Liver (tissue), 9 donors: ENCODE data around the gene FMN1. TPM values are rescaled to one million over a fixed set of nuclear protein-coding genes. Genes with fewer than 3 reads are reported as not detected.

ENCODE experiments used
- DNase-seq: peaks from one replicate; pipeline ENCODE4 v3.0.0-alpha.2; 2017; ENCODE audit warnings: low spot score
- H3K27ac ChIP-seq, 2 donors: one replicate each; pipeline ENCODE4 v1.7.0; 2013; ENCODE audit warnings: inconsistent platforms in 2 of 2, low read length in 2 of 2, control low read depth in 1 of 2, low read depth in 1 of 2, mild to moderate bottlenecking in 1 of 2
- H3K27me3 ChIP-seq, 4 donors: one replicate each; pipeline versions ENCODE4 v1.6.1 to v1.7.0; 2013; ENCODE audit warnings: low read length in 3 of 4, inconsistent platforms in 1 of 4, mild to moderate bottlenecking in 1 of 4, moderate library complexity in 1 of 4; ENCODE audit not compliant: control insufficient read depth in 4 of 4, insufficient read depth in 4 of 4
- H3K36me3 ChIP-seq, 4 donors: one replicate each; pipeline versions ENCODE4 v1.6.1 to v1.7.0; 2013; ENCODE audit warnings: low read length in 3 of 4, mild to moderate bottlenecking in 3 of 4, low read depth in 1 of 4, moderate library complexity in 1 of 4; ENCODE audit not compliant: control insufficient read depth in 4 of 4, insufficient read depth in 3 of 4
- H3K4me1 ChIP-seq, 4 donors: one replicate each; pipeline versions ENCODE4 v1.6.1 to v1.7.0; 2013; ENCODE audit warnings: low read length in 3 of 4, mild to moderate bottlenecking in 3 of 4, moderate library complexity in 1 of 4; ENCODE audit not compliant: control insufficient read depth in 4 of 4, insufficient read depth in 4 of 4
- H3K4me3 ChIP-seq, 3 donors: one replicate each; pipeline versions ENCODE4 v1.6.1 to v1.7.0; 2013; ENCODE audit warnings: low read length in 3 of 3, control low read depth in 1 of 3, low read depth in 1 of 3, mild to moderate bottlenecking in 1 of 3
- H3K9ac ChIP-seq, 2 donors: one replicate each; pipeline ENCODE4 v1.7.0; 2013; ENCODE audit warnings: low read length in 2 of 2, mild to moderate bottlenecking in 2 of 2, moderate library complexity in 2 of 2, control low read depth in 1 of 2, low read depth in 1 of 2
- H3K9me3 ChIP-seq, 4 donors: one replicate each; pipeline versions ENCODE4 v1.6.1 to v1.7.0; 2013; ENCODE audit warnings: low read length in 3 of 4; ENCODE audit not compliant: control insufficient read depth in 4 of 4
- ATF3 ChIP-seq: IDR thresholded peaks from 2 replicates; pipeline ENCODE4 v1.6.1; 2016; ENCODE audit warnings: antibody characterized with exemption
- EGR1 ChIP-seq, 2 donors: IDR thresholded peaks; 2 replicates each; pipeline ENCODE4 v1.6.1; 2016 to 2018; ENCODE audit warnings: antibody characterized with exemption in 2 of 2, low read depth in 2 of 2
- FOXA1 ChIP-seq: IDR thresholded peaks from 2 replicates; pipeline ENCODE4 v1.6.1; 2016; ENCODE audit warnings: antibody characterized with exemption
- FOXA2 ChIP-seq: IDR thresholded peaks from 2 replicates; pipeline ENCODE4 v1.6.1; 2016; ENCODE audit warnings: antibody characterized with exemption
- GABPA ChIP-seq, 2 donors: IDR thresholded peaks in 1 of 2; conservative IDR thresholded peaks in 1 of 2; 2 replicates each; pipeline ENCODE4 v1.6.1; 2016; ENCODE audit warnings: antibody characterized with exemption in 2 of 2, mild to moderate bottlenecking in 1 of 2, moderate library complexity in 1 of 2
- HNF4A ChIP-seq, 2 donors: conservative IDR thresholded peaks; 2 replicates each; pipeline ENCODE4 v1.6.1; 2016; ENCODE audit warnings: antibody characterized with exemption in 2 of 2, mild to moderate bottlenecking in 2 of 2
- HNF4G ChIP-seq: IDR thresholded peaks from 2 replicates; pipeline ENCODE4 v1.6.1; 2016; ENCODE audit warnings: antibody characterized with exemption
- JUND ChIP-seq, 2 donors: IDR thresholded peaks; 2 replicates each; pipeline ENCODE4 v1.6.1; 2016; ENCODE audit warnings: antibody characterized with exemption in 2 of 2
- MAX ChIP-seq: IDR thresholded peaks from 2 replicates; pipeline ENCODE4 v1.6.1; 2016; ENCODE audit warnings: antibody characterized with exemption
- RAD21 ChIP-seq, 2 donors: IDR thresholded peaks; 2 replicates each; pipeline ENCODE4 v1.6.1; 2016; ENCODE audit warnings: antibody characterized with exemption in 2 of 2, mild to moderate bottlenecking in 2 of 2
- RXRA ChIP-seq, 2 donors: IDR thresholded peaks; 2 replicates each; pipeline ENCODE4 v1.6.1; 2017 to 2018; ENCODE audit warnings: antibody characterized with exemption in 2 of 2, mild to moderate bottlenecking in 1 of 2
- SP1 ChIP-seq: IDR thresholded peaks from 2 replicates; pipeline ENCODE4 v1.6.1; 2018; ENCODE audit warnings: antibody characterized with exemption, mild to moderate bottlenecking
- TAF1 ChIP-seq: conservative IDR thresholded peaks from 2 replicates; pipeline ENCODE4 v1.6.1; 2016; ENCODE audit warnings: antibody characterized with exemption, mild to moderate bottlenecking
- YY1 ChIP-seq: IDR thresholded peaks from 2 replicates; pipeline ENCODE4 v1.6.1; 2016; ENCODE audit warnings: antibody characterized with exemption, mild to moderate bottlenecking
- whole genome bisulfite sequencing: extraction: QIAGEN DNeasy Blood & Tissue Kit; methylation state at CpG from one replicate; pipeline ENCODE4 v1.1.7; 2013; 5-methylcytosine and 5-hydroxymethylcytosine counted together
- polyA plus RNA-seq, 2 donors: library from polyadenylated mRNA; stranded (reverse) in 1 of 2; unstranded in 1 of 2; fragments of 200-250 nt in 1 of 2; fragments of >200 nt in 1 of 2; fragmentation: Nextera tagmentation in 1 of 2; extraction: Ambion mirVana in 1 of 2; gene quantifications; one replicate each; pipeline versions ENCODE4 v1.2.1 to v1.2.3, GENCODE V29; 2013 to 2015
- total RNA-seq, 2 donors: library from RNA; depleted of rRNA; stranded (reverse); fragments of >200 nt; gene quantifications; one replicate each; pipeline ENCODE4 v1.2.3, GENCODE V29; 2014
- TF ChIP-seq, protein P1 (sequence below): IDR thresholded peaks from 2 replicates; pipeline ENCODE4 v1.6.1; 2016; ENCODE audit warnings: antibody characterized with exemption, mild to moderate bottlenecking
- TF ChIP-seq, protein P2 (sequence below): IDR thresholded peaks from 2 replicates; pipeline ENCODE4 v1.6.1; 2016; ENCODE audit warnings: antibody characterized with exemption
- TF ChIP-seq, protein P3 (sequence below): fragments of 150-350 bp; IDR thresholded peaks from 2 replicates; pipeline ENCODE4 v1.5.1; 2017; ENCODE audit warnings: improper control_type of control experiment, low read depth, low read length; ENCODE audit not compliant: missing input control
- donor health status: healthy.
- donor health status: healthy.
- donor health status: healthy.
- donor health status: healthy.
- donor health status: healthy.

The FMN1 gene
- total and polyA plus RNA-seq, 4 donors = 0.21 to 5.4 (median 0.53) TPM

DNA sequence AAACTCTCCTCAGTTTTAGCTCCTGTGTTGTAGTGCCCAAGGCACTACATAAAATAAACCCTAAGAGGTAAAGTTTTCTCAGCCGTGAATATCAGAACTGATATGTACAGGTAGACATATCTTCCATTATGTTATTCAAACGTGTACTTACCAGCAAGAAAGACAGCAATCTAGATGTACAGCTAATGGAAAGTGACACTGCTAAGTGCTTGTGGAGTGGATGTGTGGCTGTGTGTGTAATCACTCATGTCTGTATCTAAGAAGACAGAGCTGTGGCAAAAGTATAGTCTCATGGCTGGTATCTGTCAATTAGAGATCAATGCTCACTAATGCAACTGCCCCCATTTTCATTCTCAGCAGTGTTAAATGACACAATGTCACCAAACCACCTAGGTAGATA lies 101.3 kb downstream of the FMN1 start:
- Histone ChIP-seq H3K9me3 (no peaks in the 10 kb centered on the region), H3K36me3 (no peaks in the 10 kb centered on the region), H3K4me1 (no peaks in the 10 kb centered on the region), H3K27ac (no peak overlapping the region), H3K27me3 (no peaks in the 10 kb centered on the region), H3K9ac (no peak overlapping the region), H3K4me3 (no peak overlapping the region)
- DNase-seq = no peak
- TF ChIP-seq RAD21 (IDR thresholded peaks at IDR 0.05) = no peak
- no peak for TF ChIP-seq HNF4G
- TF ChIP-seq EGR1 (IDR thresholded peaks at IDR 0.05; ENCODE audit: low read depth in 2 of 2) = no peak
- TF ChIP-seq SP1 = no peak
- no peak for TF ChIP-seq MAX
- no peak for TF ChIP-seq ATF3
- TF ChIP-seq, protein P1, sequence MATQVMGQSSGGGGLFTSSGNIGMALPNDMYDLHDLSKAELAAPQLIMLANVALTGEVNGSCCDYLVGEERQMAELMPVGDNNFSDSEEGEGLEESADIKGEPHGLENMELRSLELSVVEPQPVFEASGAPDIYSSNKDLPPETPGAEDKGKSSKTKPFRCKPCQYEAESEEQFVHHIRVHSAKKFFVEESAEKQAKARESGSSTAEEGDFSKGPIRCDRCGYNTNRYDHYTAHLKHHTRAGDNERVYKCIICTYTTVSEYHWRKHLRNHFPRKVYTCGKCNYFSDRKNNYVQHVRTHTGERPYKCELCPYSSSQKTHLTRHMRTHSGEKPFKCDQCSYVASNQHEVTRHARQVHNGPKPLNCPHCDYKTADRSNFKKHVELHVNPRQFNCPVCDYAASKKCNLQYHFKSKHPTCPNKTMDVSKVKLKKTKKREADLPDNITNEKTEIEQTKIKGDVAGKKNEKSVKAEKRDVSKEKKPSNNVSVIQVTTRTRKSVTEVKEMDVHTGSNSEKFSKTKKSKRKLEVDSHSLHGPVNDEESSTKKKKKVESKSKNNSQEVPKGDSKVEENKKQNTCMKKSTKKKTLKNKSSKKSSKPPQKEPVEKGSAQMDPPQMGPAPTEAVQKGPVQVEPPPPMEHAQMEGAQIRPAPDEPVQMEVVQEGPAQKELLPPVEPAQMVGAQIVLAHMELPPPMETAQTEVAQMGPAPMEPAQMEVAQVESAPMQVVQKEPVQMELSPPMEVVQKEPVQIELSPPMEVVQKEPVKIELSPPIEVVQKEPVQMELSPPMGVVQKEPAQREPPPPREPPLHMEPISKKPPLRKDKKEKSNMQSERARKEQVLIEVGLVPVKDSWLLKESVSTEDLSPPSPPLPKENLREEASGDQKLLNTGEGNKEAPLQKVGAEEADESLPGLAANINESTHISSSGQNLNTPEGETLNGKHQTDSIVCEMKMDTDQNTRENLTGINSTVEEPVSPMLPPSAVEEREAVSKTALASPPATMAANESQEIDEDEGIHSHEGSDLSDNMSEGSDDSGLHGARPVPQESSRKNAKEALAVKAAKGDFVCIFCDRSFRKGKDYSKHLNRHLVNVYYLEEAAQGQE = no peak
- TF ChIP-seq TAF1 = no peak
- TF ChIP-seq YY1 = no peak
- TF ChIP-seq HNF4A (conservative IDR thresholded peaks at IDR 0.05) = no peak
- TF ChIP-seq FOXA2 = no peak
- no peak for TF ChIP-seq RXRA (IDR thresholded peaks at IDR 0.05)
- WGBS = 81% methylated on average over 2 of the region's 2 CpGs

GRCh38 chr15:33091983-33092693 lies 102.4 kb downstream of the FMN1 start:
- Histone ChIP-seq H3K36me3 (no peaks in the 10 kb centered on the region), H3K4me1 (no peaks in the 10 kb centered on the region), H3K27ac (no peak overlapping the region), H3K9me3 (no peaks in the 10 kb centered on the region), H3K9ac (no peak overlapping the region), H3K27me3 (no peaks in the 10 kb centered on the region), H3K4me3 (no peak overlapping the region)
- WGBS = 72% methylated on average over 15 of the region's 15 CpGs
- TF ChIP-seq HNF4G (no peak), FOXA1 (no peak), ATF3 (no peak), HNF4A (conservative IDR thresholded peaks at IDR 0.05) (no peak), GABPA (IDR thresholded peaks at IDR 0.05 in 1 of 2, conservative IDR thresholded peaks at IDR 0.05 in 1 of 2) (no peak), JUND (IDR thresholded peaks at IDR 0.05) (no peak), RAD21 (IDR thresholded peaks at IDR 0.05) (no peak), SP1 (no peak), FOXA2 (no peak), RXRA (IDR thresholded peaks at IDR 0.05) (no peak), MAX (no peak), EGR1 (IDR thresholded peaks at IDR 0.05; ENCODE audit: low read depth in 2 of 2) (no peak)
- TF ChIP-seq, protein P1 = no peak
- TF ChIP-seq, protein P2, sequence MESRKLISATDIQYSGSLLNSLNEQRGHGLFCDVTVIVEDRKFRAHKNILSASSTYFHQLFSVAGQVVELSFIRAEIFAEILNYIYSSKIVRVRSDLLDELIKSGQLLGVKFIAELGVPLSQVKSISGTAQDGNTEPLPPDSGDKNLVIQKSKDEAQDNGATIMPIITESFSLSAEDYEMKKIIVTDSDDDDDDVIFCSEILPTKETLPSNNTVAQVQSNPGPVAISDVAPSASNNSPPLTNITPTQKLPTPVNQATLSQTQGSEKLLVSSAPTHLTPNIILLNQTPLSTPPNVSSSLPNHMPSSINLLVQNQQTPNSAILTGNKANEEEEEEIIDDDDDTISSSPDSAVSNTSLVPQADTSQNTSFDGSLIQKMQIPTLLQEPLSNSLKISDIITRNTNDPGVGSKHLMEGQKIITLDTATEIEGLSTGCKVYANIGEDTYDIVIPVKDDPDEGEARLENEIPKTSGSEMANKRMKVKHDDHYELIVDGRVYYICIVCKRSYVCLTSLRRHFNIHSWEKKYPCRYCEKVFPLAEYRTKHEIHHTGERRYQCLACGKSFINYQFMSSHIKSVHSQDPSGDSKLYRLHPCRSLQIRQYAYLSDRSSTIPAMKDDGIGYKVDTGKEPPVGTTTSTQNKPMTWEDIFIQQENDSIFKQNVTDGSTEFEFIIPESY = no peak
- TF ChIP-seq, protein P3, sequence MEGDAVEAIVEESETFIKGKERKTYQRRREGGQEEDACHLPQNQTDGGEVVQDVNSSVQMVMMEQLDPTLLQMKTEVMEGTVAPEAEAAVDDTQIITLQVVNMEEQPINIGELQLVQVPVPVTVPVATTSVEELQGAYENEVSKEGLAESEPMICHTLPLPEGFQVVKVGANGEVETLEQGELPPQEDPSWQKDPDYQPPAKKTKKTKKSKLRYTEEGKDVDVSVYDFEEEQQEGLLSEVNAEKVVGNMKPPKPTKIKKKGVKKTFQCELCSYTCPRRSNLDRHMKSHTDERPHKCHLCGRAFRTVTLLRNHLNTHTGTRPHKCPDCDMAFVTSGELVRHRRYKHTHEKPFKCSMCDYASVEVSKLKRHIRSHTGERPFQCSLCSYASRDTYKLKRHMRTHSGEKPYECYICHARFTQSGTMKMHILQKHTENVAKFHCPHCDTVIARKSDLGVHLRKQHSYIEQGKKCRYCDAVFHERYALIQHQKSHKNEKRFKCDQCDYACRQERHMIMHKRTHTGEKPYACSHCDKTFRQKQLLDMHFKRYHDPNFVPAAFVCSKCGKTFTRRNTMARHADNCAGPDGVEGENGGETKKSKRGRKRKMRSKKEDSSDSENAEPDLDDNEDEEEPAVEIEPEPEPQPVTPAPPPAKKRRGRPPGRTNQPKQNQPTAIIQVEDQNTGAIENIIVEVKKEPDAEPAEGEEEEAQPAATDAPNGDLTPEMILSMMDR = no peak
- no peak for DNase-seq
